NCI-H226 (cell line): Measurements from ENCODE around the gene SAE1.

Source experiments
- DNase-seq: peaks from one replicate; pipeline ENCODE4 v3.0.0-alpha.2; 2015

Gene SAE1

GRCh38 chr19:47132194-47132852 lies 1.7 kb downstream of the SAE1 start:
- no peak for DNase-seq

- no peak for DNase-seq
Measured at GRCh38 chr19:47133021-47133471, 2.4 kb downstream of the SAE1 start.

GRCh38 chr19:47134545-47134944 lies 3.9 kb downstream of the SAE1 start:
- no peak for DNase-seq

GRCh38 chr19:47135156-47135555 lies 4.5 kb downstream of the SAE1 start:
- DNase-seq = no peak

GRCh38 chr19:47141252-47141651 lies 10.6 kb downstream of the SAE1 start:
- DNase-seq = peak; percentile 73

GRCh38 chr19:47141695-47142094 lies 11.1 kb downstream of the SAE1 start:
- DNase-seq = no peak

- DNase-seq = no peak
Measured at GRCh38 chr19:47142779-47143178, 12.1 kb downstream of the SAE1 start.

GRCh38 chr19:47143322-47144073 lies 12.9 kb downstream of the SAE1 start:
- no peak for DNase-seq

GRCh38 chr19:47144630-47145029 lies 14.0 kb downstream of the SAE1 start:
- DNase-seq = no peak

GRCh38 chr19:47145639-47146486 lies 15.2 kb downstream of the SAE1 start:
- no peak for DNase-seq

GRCh38 chr19:47146920-47147319 lies 16.3 kb downstream of the SAE1 start:
- no peak for DNase-seq

- DNase-seq = no peak
Measured at GRCh38 chr19:47151627-47152026, 21.0 kb downstream of the SAE1 start.

GRCh38 chr19:47152205-47152604 lies 21.6 kb downstream of the SAE1 start:
- DNase-seq = no peak

GRCh38 chr19:47152632-47153031 lies 22.0 kb downstream of the SAE1 start:
- no peak for DNase-seq

GRCh38 chr19:47153266-47153665 lies 22.6 kb downstream of the SAE1 start:
- DNase-seq = no peak

GRCh38 chr19:47155148-47155547 lies 24.5 kb downstream of the SAE1 start:
- DNase-seq = no peak

- no peak for DNase-seq
Measured at GRCh38 chr19:47156861-47157430, 26.3 kb downstream of the SAE1 start.

GRCh38 chr19:47157431-47158321 lies 27.0 kb downstream of the SAE1 start:
- DNase-seq = no peak

GRCh38 chr19:47158367-47158791 lies 27.7 kb downstream of the SAE1 start:
- DNase-seq = no peak

GRCh38 chr19:47158879-47159503 lies 28.4 kb downstream of the SAE1 start:
- peak; percentile 11 for DNase-seq

- no peak for DNase-seq
Measured at GRCh38 chr19:47161876-47162489, 31.3 kb downstream of the SAE1 start.
